HepG2 (cell line): ENCODE results near the gene CAVIN1. TPM values are rescaled to one million over a fixed set of nuclear protein-coding genes. Genes with fewer than 3 reads are reported as not detected.
A peak's percentile ranks its signal among the peaks of the same experiment; 100 is the strongest.
"Not testable (repeated sequence)": the region's sequence is repeated elsewhere in the genome, so short reads cannot be mapped to it uniquely, and the experiment has no call there.

Experiments used
- ATAC-seq: fragments of 200-7000 bp; cut with Tn5 transposase; 3 replicates; pipeline ENCODE4 v1.9.1; 2020; ENCODE audit warnings: mild to moderate bottlenecking, moderate library complexity
- BruUV-seq: library from RNA; stranded (reverse); fragments of 400-500 nt; replicated peaks from 2 replicates; lab custom pipeline; 2021; lab: Mats Ljungman, UMichigan
- CTCF ChIA-PET: fragments of 300-600 bp; formaldehyde crosslinking; extraction: SDS; loops from one replicate; lab custom pipeline; 2021; ENCODE audit warnings: low total read pairs, inconsistent platforms, low intra/inter-chr PET ratio; lab: Yijun Ruan, JAX
- POLR2A ChIA-PET: fragments of 350-600 bp; sonication (Branson Sonifier 250); formaldehyde crosslinking; loops from one replicate; lab custom pipeline; 2020; ENCODE audit warnings: antibody characterized with exemption, inconsistent platforms; lab: Yijun Ruan, JAX
- DNase-seq: peaks from one replicate; pipeline ENCODE4 v3.0.0-alpha.2; 2015; ENCODE audit warnings: low spot score
- FAIRE-seq: peaks from 3 replicates; lab custom pipeline; 2011; peaks lifted over from hg19 to GRCh38; lab: Jason Lieb, UNC
- H2AFZ ChIP-seq: one replicate; pipeline ENCODE4 v1.6.1; 2011; ENCODE audit warnings: low read length, inconsistent platforms
- H3K27ac ChIP-seq: fragments of 300-600 bp; 3 replicates; pipeline ENCODE4 v1.8.0; 2011; ENCODE audit warnings: mixed run types, mild to moderate bottlenecking, mixed read lengths, low read length, inconsistent platforms; ENCODE audit not compliant: insufficient read depth; ENCODE audit errors: extremely low read length
- H3K27me3 ChIP-seq, 2 experiments: fragments of 200-600 bp in 1 of 2; 2 replicates in 1 of 2; 3 replicates in 1 of 2; pipeline versions ENCODE4 v1.6.0 to v1.8.0; 2011; ENCODE audit warnings: low read length in 2 of 2, mild to moderate bottlenecking in 2 of 2, moderate library complexity in 2 of 2, inconsistent platforms in 1 of 2; ENCODE audit not compliant: insufficient read depth in 2 of 2, control insufficient read depth in 1 of 2
- H3K36me3 ChIP-seq, 2 experiments: fragments of 200-600 bp in 1 of 2; replicated peaks in 1 of 2; 2 replicates in 1 of 2; 3 replicates in 1 of 2; pipeline versions ENCODE4 v1.5.1 to v1.8.0; 2011; ENCODE audit warnings: low read length in 2 of 2, inconsistent platforms in 1 of 2; ENCODE audit not compliant: insufficient read depth in 2 of 2, control insufficient read depth in 1 of 2
- H3K4me1 ChIP-seq: 2 replicates; pipeline ENCODE4 v1.5.1; 2012; ENCODE audit warnings: low read length, inconsistent platforms; ENCODE audit not compliant: insufficient read depth
- H3K4me2 ChIP-seq: 2 replicates; pipeline ENCODE4 v1.6.0; 2011; ENCODE audit warnings: low read depth, low read length, inconsistent platforms
- H3K4me3 ChIP-seq, 3 experiments: fragments of 200-600 bp in 1 of 3; sonication (generic), shearing (Covaris generic) in 1 of 3; replicated peaks in 1 of 3; 2 replicates each; pipeline ENCODE4 v1.5.1; 2011 to 2016; ENCODE audit warnings: low read length in 3 of 3, inconsistent platforms in 2 of 3, low read depth in 2 of 3, mild to moderate bottlenecking in 2 of 3, control low read depth in 1 of 3, mixed read lengths in 1 of 3; ENCODE audit not compliant: insufficient read depth in 1 of 3
- H3K79me2 ChIP-seq: one replicate; pipeline ENCODE4 v1.6.1; 2011; ENCODE audit warnings: low read length, inconsistent platforms; ENCODE audit not compliant: insufficient read depth
- H3K9ac ChIP-seq: 2 replicates; pipeline ENCODE4 v1.6.0; 2011; ENCODE audit warnings: mild to moderate bottlenecking, low read depth, low read length, inconsistent platforms; ENCODE audit not compliant: insufficient read depth
- H3K9me3 ChIP-seq: 2 replicates; pipeline ENCODE4 v1.5.1; 2012; ENCODE audit warnings: mild to moderate bottlenecking, low read length
- H4K20me1 ChIP-seq: 2 replicates; pipeline ENCODE4 v1.6.0; 2011; ENCODE audit warnings: inconsistent platforms, mild to moderate bottlenecking, low read length, moderate library complexity; ENCODE audit not compliant: insufficient read depth
- AHR ChIP-seq: IDR thresholded peaks from 2 replicates; pipeline ENCODE4 v1.6.1; 2018; ENCODE audit warnings: missing genetic modification reagents, missing compliant biosample characterization
- ZNF572 ChIP-seq: sonication (generic); formaldehyde crosslinking; IDR thresholded peaks from 2 replicates; pipeline ENCODE4 v1.5.1; 2020; ENCODE audit warnings: mild to moderate bottlenecking, missing genetic modification reagents
- WGBS: methylation state at CpG from one replicate; pipeline ENCODE4 v1.1.6; 2017; ENCODE audit warnings: low lambda C conversion rate; 5-methylcytosine and 5-hydroxymethylcytosine counted together
- in situ Hi-C: cut with HindIII; loops from 2 replicates; pipeline ENCODE4 v1.10.0; 2017; ENCODE audit warnings: low pct_unique_long_range_greater_than_20kb; ENCODE audit not compliant: extremely low pct_ligation_motif_present
- intact Hi-C: fragments of 100-400 bp; cut with micrococcal nuclease; formaldehyde crosslinking; loops from one replicate; pipeline ENCODE4 v1.10.0; 2022; ENCODE audit not compliant: unreplicated experiment
- polyA plus RNA-seq, 8 experiments: library from polyadenylated mRNA; depleted of rRNA in 3 of 8; stranded (reverse) in 7 of 8; unstranded in 1 of 8; fragments of >200 nt; fragmentation: Illumina TruSeq in 4 of 8; extraction: Trizol in 4 of 8; gene quantifications; 2 replicates each; pipeline versions ENCODE4 v1.2.1 to v1.2.3, GENCODE V29; 2011 to 2016; ENCODE audit warnings: low read depth in 4 of 8, missing spikeins in 1 of 8, mixed read lengths in 1 of 8; ENCODE audit not compliant: insufficient read depth in 1 of 8
- total RNA-seq, 5 experiments: library from RNA; depleted of rRNA; stranded (reverse); fragments of >200 nt; fragmentation: Illumina TruSeq; extraction: Trizol; gene quantifications; 2 replicates each; pipeline ENCODE4 v1.2.3, GENCODE V29; 2016; ENCODE audit warnings: low read depth in 1 of 5
- TF ChIP-seq, protein P1 (sequence below), 2 experiments: sonication (generic) in 1 of 2; formaldehyde crosslinking in 1 of 2; IDR thresholded peaks; 2 replicates each; pipeline versions ENCODE4 v1.4.0 to v1.6.1; 2016 to 2020; ENCODE audit warnings: borderline replicate concordance in 1 of 2, low read depth in 1 of 2, mild to moderate bottlenecking in 1 of 2, missing genetic modification reagents in 1 of 2

CAVIN1 gene
- total and polyA plus RNA-seq, 2 of the 13 experiments (the other 11 are each of a cell fraction or from before 2014, with no cell fraction given), result 15.9 to 25.5 TPM

DNA sequence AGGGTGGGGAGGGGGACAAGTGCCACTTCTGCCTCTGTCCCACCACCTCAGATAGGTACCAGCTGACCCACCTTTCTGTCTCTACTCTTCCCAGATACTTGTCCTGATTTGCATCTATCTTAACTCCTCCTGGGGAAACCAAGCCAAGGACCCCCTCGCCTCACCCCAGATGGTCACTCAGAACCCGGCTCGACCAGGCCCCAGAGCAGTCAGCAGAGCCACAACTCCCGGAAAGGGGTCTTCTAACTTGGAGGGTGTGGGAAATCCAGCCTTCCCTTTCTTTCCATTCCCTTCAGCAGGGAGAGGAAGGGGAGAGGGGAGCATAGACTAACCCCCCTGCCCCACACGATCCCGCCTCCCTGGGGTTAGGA is 1.9 kb downstream of the CAVIN1 start:
- in situ Hi-C loops, result loop anchor here (5.0 kb wide), 1 partner anchor 96 kb away; no protein-coding TSS in a partner anchor
- DNase-seq (no peak), FAIRE-seq (no peak), ATAC-seq (no peak)
- 91% methylated on average over 6 of the region's 6 CpGs for WGBS
- no peaks in the 10 kb centered on the region; a peak in 1 of 5 replicates for H3K27me3 ChIP-seq
- no peak overlapping the region for H3K27ac ChIP-seq
- H3K4me3 ChIP-seq, result peak overlapping the region in 2 of 3 experiments; percentile 28 to 95; a peak in 2 of 6 replicates
- no peaks in the 10 kb centered on the region for H3K36me3 ChIP-seq
- BruUV-seq, result no TSS peak
- H3K4me2 ChIP-seq, result peak overlapping the region; percentile 43
- no peaks in the 10 kb centered on the region for H4K20me1 ChIP-seq
- H3K9me3 ChIP-seq, result no peaks in the 10 kb centered on the region
- no peak overlapping the region for H2AFZ ChIP-seq
- H3K9ac ChIP-seq, result no peak overlapping the region
- H3K79me2 ChIP-seq, result peaks cover 10% of the 10 kb centered on the region
- ChIA-PET POLR2A (no interaction called here), CTCF (no interaction called here)
- peaks cover 40% of the 10 kb centered on the region for H3K4me1 ChIP-seq
- intact Hi-C loops, result loop anchor here (10.0 kb wide), 1 partner anchor 64 kb away; no protein-coding TSS in a partner anchor
- TF ChIP-seq, protein P1, sequence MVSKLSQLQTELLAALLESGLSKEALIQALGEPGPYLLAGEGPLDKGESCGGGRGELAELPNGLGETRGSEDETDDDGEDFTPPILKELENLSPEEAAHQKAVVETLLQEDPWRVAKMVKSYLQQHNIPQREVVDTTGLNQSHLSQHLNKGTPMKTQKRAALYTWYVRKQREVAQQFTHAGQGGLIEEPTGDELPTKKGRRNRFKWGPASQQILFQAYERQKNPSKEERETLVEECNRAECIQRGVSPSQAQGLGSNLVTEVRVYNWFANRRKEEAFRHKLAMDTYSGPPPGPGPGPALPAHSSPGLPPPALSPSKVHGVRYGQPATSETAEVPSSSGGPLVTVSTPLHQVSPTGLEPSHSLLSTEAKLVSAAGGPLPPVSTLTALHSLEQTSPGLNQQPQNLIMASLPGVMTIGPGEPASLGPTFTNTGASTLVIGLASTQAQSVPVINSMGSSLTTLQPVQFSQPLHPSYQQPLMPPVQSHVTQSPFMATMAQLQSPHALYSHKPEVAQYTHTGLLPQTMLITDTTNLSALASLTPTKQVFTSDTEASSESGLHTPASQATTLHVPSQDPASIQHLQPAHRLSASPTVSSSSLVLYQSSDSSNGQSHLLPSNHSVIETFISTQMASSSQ (IDR thresholded peaks at IDR 0.05; ENCODE audit: low read depth), result no peak
- TF ChIP-seq, protein P1 (CRISPR knock-in tag; IDR thresholded peaks at IDR 0.05; ENCODE audit: borderline replicate concordance), result no peak
- TF ChIP-seq AHR (CRISPR knock-in tag) (no peak), ZNF572 (CRISPR knock-in tag) (no peak)

DNA sequence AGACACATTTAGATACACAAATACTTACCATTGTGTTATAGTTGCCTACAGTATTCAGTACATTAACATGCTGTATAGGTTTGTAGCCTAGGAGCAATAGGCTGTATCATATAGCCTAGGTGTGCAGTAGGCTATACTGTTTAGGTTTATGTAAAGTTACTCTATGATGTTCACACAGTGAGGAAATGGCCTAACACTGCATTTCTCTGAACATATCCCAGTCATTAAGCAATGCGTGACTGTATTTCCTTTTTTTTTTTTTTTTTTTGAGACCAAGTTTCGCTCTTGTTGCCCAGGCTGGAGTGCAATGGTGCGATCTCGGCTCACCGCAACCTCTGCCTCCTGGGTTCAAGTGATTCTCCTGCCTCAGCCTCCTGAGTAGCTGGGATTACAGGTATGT is 5.1 kb downstream of the CAVIN1 start:
- ATAC-seq, H3K27me3 ChIP-seq, FAIRE-seq, BruUV-seq, H3K4me3 ChIP-seq, H2AFZ ChIP-seq, H3K9ac ChIP-seq, H3K9me3 ChIP-seq, H3K27ac ChIP-seq, H4K20me1 ChIP-seq, H3K4me2 ChIP-seq, DNase-seq, in situ Hi-C loops, intact Hi-C loops, H3K36me3 ChIP-seq, CTCF ChIA-PET, POLR2A ChIA-PET: not testable (repeated sequence)
- peaks cover 18% of the 10 kb centered on the region for H3K4me1 ChIP-seq
- peaks cover 12% of the 10 kb centered on the region for H3K79me2 ChIP-seq
- 99% methylated on average over 5 of the region's 5 CpGs for WGBS
